H1 (cell line): Measurements from ENCODE around the gene ZBTB38. TPM values are rescaled to one million over a fixed set of nuclear protein-coding genes. Genes with fewer than 3 reads are reported as not detected.

Source experiments
- E2F6 ChIP-seq: IDR thresholded peaks from 2 replicates; pipeline ENCODE4 v1.6.1; 2012; ENCODE audit warnings: inconsistent platforms
- EGR1 ChIP-seq: IDR thresholded peaks from 2 replicates; pipeline ENCODE4 v1.6.1; 2011; ENCODE audit warnings: low read depth, low read length, borderline replicate concordance
- HDAC6 ChIP-seq: IDR thresholded peaks from one replicate; pipeline ENCODE4 v1.7.1; 2012; ENCODE audit warnings: low read depth, mild to moderate bottlenecking, inconsistent platforms, low read length, moderate library complexity
- SP1 ChIP-seq: IDR thresholded peaks from 2 replicates; pipeline ENCODE4 v1.6.1; 2011; ENCODE audit warnings: low read depth, low read length
- YY1 ChIP-seq: IDR thresholded peaks from 2 replicates; pipeline ENCODE4 v1.6.1; 2011; ENCODE audit warnings: low read depth, mild to moderate bottlenecking, low read length
- ZNF274 ChIP-seq: IDR thresholded peaks from 2 replicates; pipeline ENCODE4 v1.7.0; 2012; ENCODE audit warnings: low read length, borderline replicate concordance; ENCODE audit errors: extremely low read depth
- polyA plus RNA-seq, 7 experiments: library from polyadenylated mRNA; depleted of rRNA in 3 of 7; stranded (reverse) in 5 of 7; unstranded in 2 of 7; fragments of >200 nt in 5 of 7; fragments of 200-250 nt in 2 of 7; gene quantifications; 1 replicate in 5 of 7; 2 replicates in 1 of 7; 4 replicates in 1 of 7; pipeline versions ENCODE4 v1.2.1 to v1.2.3, GENCODE V29; 2011 to 2013; ENCODE audit warnings: missing spikeins in 2 of 7, mixed read lengths in 2 of 7
- total RNA-seq: library from RNA; stranded (reverse); fragmentation: NEBNext Ultra II Directional; extraction: Animal tissue kit (Norgen Biotek cat#: 25700); gene quantifications from 2 replicates; pipeline ENCODE4 v1.2.1, GENCODE V29; 2021

Gene ZBTB38
- total and polyA plus RNA-seq, 2 of the 8 experiments (the other 6 are each of a cell fraction or from before 2014, with no cell fraction given): 4.4 to 10.5 TPM

GRCh38 chr3:141336672-141337522 lies 31.4 kb upstream of the ZBTB38 start (continued):
- no peak for TF ChIP-seq HDAC6
- no peak for TF ChIP-seq SP1
- no peak for TF ChIP-seq EGR1
- no peak for TF ChIP-seq YY1
- TF ChIP-seq ZNF274: no peak
- TF ChIP-seq E2F6: no peak
